PC-3 (cell line): ENCODE measurements around the gene ALCAM.

Source experiments
- EZH2 ChIP-seq: fragments of 300-600 bp; sonication (generic); IDR thresholded peaks from one replicate; pipeline ENCODE4 v1.6.1; 2017; ENCODE audit warnings: antibody characterized with exemption, mild to moderate bottlenecking, low read length; ENCODE audit not compliant: unreplicated experiment
- EZH2phosphoT487 ChIP-seq: fragments of 300-600 bp; sonication (generic); IDR thresholded peaks from 2 replicates; pipeline ENCODE4 v1.6.1; 2018; ENCODE audit warnings: mild to moderate bottlenecking, antibody characterized with exemption, low read length, borderline replicate concordance
- TF ChIP-seq, protein P1 (sequence below): fragments of 300-600 bp; sonication (generic); conservative IDR thresholded peaks from 2 replicates; pipeline ENCODE4 v1.5.1; 2017; ENCODE audit warnings: antibody characterized with exemption, low read depth, mild to moderate bottlenecking, low read length

DNA sequence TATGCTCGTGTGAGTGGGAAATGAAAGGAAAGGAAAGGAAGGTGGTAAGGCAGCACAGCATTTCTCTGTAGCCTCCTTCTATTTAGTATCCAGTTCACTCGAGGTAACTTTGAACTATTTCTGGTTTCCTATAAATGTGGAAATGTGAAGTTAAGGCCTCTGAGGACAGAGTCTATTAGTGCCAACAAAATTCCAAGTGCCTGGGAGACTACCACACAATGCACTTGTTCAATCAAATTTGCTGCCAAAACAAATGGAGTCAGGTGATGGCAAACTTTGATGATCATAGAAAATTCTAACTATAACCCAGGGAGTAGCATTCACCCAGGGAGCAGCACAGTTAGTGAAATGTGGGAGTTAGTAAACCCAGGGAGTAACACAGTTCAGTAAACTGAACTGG is 155.1 kb downstream of the ALCAM start:
- TF ChIP-seq, protein P1, sequence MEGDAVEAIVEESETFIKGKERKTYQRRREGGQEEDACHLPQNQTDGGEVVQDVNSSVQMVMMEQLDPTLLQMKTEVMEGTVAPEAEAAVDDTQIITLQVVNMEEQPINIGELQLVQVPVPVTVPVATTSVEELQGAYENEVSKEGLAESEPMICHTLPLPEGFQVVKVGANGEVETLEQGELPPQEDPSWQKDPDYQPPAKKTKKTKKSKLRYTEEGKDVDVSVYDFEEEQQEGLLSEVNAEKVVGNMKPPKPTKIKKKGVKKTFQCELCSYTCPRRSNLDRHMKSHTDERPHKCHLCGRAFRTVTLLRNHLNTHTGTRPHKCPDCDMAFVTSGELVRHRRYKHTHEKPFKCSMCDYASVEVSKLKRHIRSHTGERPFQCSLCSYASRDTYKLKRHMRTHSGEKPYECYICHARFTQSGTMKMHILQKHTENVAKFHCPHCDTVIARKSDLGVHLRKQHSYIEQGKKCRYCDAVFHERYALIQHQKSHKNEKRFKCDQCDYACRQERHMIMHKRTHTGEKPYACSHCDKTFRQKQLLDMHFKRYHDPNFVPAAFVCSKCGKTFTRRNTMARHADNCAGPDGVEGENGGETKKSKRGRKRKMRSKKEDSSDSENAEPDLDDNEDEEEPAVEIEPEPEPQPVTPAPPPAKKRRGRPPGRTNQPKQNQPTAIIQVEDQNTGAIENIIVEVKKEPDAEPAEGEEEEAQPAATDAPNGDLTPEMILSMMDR: no peak
- TF ChIP-seq EZH2: no peak
- no peak for TF ChIP-seq EZH2phosphoT487
